Peyer's patch (tissue), 4 donors: ENCODE results near the gene ACP4.
"Not testable (repeated sequence)": the region's sequence is repeated elsewhere in the genome, so short reads cannot be mapped to it uniquely, and the experiment has no call there.

ENCODE experiments used
- CTCF ChIP-seq, 6 experiments: fragments of 450-650 bp in 4 of 6; fragments of 200-600 bp in 2 of 6; sonication (generic) in 1 of 6; IDR thresholded peaks; one replicate each; pipeline ENCODE4 v1.5.1; 2017 to 2019; ENCODE audit warnings: antibody characterized with exemption in 6 of 6, mild to moderate bottlenecking in 3 of 6, moderate library complexity in 1 of 6
- POLR2A ChIP-seq, 2 donors: fragments of 450-650 bp; IDR thresholded peaks; one replicate each; pipeline ENCODE4 v1.5.1; 2017; ENCODE audit warnings: antibody characterized with exemption in 2 of 2, mild to moderate bottlenecking in 2 of 2, moderate library complexity in 2 of 2

DNA sequence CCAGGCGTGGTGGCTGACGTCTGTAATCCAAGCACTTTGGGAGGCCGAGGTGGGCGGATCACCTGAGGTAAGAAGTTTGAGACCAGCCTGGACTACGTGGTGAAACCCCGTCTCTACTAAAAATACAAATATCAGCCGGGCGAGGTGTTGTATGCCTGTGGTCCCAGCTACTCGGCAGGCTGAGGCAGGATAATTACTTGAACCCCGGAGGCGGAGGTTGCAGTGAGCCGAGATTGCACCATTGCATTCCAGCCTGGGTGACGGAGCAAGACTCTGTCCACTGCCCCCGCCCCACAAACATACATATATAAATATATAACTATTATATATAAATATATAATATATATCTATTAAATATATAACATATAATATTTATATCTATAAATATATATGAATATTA lies 43.1 kb upstream of the ACP4 start:
- not testable (repeated sequence) for TF ChIP-seq CTCF, POLR2A (IDR thresholded peaks at IDR 0.05)
